Measurements from ENCODE around the gene MYLIP.

The MYLIP gene

DNA sequence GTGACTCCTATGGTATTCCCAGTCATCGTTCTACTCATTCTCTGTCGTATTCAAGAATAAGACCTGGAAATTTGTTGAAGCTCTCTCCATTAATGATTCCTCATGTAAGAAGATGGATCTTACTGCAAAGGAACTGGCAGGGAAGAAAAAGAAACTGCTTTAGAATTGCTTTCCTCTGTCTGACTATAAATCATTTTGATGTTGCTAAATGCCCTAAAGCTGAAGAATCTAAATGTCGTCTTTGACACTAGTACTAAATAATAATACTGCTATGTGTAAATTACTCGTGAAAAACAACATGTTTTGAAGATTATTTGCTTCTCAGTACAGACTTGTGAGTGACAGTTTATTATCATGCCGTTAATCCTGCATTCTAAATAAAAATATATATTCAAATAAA is 20.5 kb upstream of the MYLIP start:
- DNase-seq (ENCODE audit: low read depth), result no peak

DNA sequence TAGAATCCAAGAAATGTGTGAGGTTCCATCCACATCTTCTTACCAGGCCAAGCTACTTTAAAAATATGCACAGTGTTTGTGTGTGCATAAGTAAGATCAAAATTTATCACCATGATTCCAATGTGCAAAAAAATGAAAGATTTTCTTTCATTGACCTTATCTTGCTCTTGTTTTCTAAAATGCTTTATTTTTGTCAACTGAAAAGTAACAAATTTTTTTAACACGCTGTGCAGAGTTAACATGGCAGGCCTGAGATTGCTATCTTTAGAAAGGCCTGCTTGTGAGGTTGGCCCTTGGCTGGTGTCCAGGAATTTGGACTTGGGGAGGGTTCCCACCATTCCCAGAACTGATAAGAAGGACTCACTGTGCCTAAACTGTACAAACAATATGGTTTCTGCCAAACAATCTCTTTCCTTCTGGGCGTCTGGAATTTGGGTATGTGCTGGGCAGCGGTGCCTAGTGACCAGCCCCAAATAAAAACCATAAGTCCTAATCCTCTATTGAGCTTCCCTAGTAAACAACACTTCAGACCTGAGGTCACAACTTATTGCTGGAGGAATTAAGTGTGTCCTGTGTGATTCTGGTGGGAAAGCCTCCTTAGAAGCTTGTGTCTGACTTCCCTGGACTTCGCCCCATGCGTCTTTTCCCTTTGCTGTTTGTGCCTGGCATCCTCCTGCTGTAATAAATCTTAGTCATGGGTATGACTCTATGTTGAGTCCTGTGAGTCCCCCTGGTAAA is 19.8 kb upstream of the MYLIP start:
- no peak for DNase-seq (ENCODE audit: low read depth)

DNA sequence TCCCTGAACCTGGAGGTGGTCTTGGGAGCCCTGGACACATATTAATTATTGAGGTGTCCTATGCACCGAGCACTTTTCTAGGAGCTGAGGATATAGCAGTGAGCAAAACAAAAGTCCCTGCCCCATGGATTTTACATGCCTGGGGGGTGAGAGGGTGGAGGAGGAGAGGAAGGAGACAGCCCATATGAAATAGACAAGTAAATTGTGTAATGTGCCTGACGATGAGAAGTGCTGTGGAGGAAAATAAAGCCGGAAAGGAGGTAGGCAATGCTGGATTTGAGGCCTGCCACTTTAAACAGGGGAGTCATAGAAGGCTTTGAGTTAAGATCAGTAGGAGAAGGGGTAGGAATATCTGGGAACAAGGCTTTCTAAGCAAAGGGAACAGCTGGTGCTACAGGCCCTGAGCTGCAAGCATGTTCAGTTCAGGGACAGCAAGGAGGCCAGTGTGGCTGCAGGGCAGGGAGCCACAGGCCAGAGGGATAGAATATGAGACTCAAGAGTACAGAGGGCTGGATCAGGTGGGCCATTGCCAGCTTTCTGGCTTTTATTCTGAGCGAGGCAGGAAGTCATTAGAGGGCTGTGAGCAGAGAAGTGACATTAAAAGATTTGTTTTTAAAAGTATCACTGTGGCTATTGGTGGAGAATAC is 19.1 kb upstream of the MYLIP start:
- no peak for DNase-seq (ENCODE audit: low read depth)

DNA sequence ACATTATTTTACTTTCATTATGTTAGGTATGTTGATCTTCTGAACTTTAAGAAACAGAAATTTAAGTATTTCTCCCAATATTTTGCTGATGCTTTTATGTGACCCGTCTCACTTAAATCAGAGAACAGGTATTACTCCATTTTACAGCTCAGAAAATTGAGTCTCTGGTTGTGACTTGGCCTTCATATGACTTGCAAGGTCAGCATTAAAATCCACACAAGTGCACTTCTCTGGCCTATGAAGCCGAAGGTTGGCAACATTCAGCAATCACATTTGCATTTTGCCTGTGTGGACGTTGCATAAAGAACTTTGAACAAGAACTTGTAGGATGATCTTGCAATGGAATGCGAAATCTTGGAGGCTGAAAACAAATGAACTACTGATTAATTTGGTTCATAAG is 10.1 kb upstream of the MYLIP start:
- DNase-seq (ENCODE audit: low read depth), result no peak

DNA sequence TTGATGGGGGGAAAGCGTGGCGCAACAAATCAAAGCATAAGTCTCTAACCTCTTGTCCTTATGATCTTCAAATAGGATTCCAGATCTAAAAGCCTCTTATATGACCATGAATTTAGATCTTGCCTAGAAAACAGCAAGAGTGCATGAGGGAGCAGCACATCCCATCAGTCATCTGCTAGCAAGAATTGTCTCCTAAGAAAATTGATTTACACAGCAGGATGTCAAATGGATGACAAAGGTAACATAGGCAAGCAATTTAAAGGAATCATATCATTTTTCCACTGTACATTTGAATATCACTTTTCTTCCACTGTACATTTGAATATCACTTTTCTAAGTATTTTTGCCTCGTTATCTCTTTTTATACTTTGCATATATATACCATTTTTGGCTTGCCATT is 7.5 kb upstream of the MYLIP start:
- DNase-seq (ENCODE audit: low read depth), result no peak

DNA sequence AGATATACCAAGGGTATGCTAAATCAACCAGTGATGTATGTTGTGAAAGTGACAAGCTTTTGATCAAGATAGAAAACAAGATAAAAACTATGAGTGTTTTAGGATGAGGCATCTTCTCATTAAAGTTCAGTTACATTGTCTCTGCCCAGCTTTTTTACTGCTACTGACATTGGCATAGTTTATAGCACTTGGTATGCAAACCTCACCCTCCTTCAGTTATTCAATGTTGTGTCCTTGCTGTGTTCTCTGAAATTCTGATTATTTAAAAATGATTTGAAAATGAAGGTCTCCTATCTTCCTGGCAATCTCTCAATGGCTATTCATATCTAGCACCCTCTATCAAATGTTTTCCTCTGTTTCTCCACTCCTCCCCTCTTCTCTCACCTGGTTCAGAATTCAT is 6.7 kb upstream of the MYLIP start:
- DNase-seq (ENCODE audit: low read depth), result no peak

DNA sequence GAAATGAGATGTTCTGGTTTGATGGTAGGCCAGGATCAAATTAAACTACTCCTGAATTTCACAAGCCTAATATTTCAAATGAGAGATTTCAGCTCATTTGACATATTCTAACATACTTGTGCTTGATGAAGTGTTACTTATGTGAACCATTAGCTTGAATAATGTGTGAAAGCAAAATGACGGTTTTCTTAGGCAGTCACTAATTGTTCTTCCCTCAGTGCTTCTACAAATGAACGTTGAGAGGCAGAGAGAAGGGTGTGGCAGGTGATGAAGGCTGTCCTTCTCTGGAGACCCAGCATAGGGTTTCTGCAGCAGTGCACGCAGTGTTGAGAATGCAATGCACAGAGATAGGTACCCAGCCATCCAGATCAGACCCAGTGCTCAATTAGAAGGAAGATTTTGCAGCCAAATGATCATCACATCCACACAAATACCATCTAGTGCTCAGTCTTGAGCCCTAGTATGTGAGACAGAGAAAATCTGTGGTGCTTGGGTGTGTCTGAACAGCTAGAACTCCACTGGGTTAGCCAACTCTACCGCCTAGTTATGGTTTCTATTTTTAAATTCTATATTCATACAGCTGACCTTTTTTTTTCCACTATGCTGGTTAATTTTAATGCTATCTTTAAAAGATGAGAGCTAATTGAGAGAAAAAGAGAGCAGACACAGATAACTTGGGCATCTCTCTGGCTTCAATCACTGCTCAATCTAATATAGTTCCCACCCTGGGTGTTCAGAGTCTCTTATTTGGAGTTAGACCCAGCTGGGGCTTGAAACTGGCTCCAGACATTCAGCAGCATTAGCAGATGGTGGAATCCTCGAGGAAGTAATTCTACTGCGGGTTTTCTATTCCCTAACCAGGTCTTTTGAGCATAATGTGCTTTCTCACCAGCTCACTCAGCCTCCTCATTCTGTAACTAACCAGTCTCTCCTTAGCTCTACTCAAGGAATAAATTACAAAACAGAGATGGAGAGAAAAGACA is 4.4 kb upstream of the MYLIP start:
- no peak for DNase-seq (ENCODE audit: low read depth)

DNA sequence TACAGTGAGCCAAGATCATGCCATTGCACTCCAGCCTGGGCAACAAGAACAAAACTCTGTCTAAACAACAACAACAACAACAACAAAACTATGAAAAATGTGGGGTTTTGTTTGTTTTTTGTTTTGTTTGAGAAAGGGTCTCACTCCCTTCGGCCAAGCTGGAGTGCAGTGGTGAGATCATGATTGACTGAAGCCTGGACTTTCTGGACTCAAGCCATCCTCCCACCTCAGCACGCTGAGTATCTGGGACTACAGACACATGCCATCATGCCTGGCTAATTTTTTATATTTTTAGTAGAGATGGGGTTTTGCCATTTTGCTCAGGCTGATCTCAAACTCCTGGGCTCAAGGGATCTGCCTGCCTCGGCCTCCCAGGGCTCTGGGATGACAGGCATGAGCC is 2.8 kb upstream of the MYLIP start:
- DNase-seq (ENCODE audit: low read depth), result no peak

DNA sequence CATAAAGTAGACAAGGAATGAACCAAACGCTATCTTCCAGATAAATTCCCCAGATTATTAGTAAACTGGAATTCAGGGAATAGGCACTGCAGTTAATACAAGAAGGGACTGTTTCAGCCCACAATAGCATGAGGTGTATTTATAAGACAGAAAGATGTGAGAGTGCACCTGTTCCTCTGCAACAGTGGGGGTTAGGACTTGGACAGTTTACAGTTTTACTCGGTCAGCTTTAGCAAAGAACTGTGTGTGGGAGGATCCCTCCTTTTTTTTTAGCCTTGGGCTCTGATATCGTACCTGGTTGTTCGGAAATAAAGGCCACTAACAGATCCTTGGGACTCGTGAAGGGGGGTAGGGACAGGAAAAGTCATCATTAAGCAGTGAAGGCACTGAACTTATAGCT is 2.0 kb upstream of the MYLIP start:
- no peak for DNase-seq (ENCODE audit: low read depth)

DNA sequence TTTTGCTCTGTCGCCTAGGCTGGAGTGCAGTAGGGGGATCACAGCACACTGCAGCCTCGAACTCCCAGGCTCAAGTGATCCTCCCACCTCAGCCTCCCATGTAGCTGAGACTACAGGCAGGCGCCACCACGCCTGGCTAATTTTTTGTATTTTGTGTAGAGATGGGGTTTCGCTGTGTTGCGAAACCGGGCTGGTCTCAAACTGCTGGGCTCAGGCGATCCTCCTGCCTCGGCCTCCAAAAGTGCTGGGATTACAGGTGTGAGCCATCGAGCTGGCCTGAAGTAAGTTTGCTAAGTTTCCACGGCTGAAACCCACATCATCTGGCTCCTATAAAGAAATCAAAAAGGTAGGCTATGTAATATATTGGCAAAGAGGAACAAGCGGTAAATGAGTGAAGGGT is 1.4 kb upstream of the MYLIP start:
- no peak for DNase-seq (ENCODE audit: low read depth)

DNA sequence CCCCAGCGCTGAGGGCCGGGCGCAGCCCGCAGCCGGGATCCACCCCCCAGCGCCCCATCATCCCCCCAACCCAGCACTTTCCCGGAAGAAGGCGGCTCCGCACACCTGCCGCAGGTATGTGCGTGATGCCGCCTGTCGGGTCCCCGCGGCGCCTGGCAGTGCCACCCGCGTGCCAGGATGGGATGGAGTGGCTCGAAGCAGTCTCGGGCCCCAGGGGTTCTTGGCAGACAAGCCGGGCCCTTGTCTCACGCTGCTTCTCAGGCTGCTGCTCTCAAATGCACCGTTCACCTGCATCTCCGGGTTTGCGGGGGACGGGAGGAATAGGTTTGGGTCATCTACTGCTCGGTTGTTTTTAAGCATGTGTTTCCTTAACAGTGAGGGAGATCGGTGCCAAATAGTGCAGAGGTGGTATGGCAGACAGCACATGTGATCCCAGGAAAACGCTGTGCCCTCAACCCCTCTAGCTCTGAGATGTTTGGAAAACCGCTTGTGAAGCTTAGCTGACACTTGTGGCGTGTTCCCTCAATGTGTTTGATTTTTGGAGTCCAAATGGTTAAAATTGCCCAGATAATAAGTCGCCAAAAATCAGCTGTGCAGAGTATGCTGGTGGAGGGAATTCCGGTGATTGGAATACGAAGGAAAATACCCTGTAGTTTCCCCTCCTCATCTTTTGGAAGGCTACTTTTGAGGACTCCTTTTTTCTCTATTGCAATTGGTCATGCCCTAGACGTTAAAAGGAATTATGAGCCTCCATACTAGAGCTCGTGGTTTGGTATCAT is 926 bp downstream of the MYLIP start:
- peak; percentile 16 for DNase-seq (ENCODE audit: low read depth)

DNA sequence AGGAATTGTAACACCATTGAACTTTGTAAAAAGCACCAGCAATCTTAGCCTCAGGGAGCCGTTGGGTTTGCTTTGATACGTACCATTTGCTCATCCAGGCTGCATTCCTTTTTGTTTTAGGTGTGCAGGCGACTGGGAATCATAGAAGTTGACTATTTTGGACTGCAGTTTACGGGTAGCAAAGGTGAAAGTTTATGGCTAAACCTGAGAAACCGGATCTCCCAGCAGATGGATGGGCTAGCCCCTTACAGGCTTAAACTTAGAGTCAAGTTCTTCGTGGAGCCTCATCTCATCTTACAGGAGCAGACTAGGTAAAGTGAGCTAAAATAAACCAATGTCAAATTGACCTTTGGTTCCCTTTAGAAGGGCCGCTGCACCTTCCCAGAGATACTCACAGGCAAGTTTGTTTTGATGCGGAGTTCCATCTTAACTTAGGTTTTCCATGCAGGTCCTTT is 1.6 kb downstream of the MYLIP start:
- no peak for DNase-seq (ENCODE audit: low read depth)

DNA sequence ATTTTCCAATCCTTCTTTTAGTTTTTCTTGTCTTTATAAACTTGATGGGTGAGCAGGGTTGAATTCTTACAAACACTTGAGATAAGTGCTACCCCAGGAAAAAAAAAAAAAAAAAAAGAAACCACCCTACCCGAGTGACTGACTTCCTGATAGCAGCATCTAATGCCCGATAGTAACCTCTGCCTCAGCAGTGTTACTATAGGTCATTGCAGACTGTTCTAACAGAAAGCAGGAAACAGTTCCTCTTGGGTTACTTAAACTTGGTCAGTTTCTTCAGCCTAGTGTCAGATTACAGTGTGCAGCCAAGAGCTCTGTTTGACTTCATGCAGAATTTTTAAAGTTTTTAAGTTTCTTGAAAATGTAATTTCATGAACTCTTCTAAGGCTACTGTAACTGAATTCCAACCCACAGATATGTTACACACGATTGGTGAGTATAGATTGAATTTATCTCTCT is 2.1 kb downstream of the MYLIP start:
- no peak for DNase-seq (ENCODE audit: low read depth)

DNA sequence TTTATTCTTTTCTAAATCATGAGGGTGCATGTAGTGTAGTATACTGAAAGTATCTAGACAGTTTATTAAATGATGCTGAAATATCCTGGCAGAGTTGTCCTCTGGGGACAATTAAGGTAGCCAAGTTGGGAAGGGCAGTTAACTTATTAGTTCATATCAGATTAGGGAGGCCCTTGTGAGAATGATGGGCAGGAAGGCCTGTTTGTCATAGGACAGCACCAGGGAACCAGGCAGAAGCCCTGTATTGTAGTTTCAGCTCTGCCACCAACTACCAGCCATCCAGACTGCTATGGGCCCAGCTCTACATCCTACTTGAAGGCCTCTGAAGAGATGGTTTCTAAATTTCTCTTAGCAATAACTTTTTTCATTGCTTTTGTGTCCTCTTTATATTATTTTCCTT is 4.0 kb downstream of the MYLIP start:
- DNase-seq (ENCODE audit: low read depth), result no peak

DNA sequence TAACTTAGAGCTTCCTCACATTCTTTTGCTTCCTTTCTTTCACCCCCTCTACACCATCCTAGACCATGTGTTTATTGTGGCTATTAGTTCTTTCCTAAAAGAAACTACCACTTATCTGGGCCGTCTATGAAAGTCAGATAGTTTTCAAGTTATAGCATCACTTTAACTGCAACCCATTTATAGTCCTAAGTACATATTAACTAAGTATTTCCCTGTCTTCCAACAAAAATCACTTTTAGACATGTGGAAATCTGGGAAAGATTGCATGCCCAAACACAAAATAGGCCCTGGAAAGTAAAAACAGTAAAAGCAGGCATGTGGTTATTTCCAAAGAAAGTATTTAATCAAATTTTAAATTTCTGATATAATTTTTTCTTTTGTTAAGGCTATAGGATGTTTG is 5.5 kb downstream of the MYLIP start:
- DNase-seq (ENCODE audit: low read depth), result no peak

DNA sequence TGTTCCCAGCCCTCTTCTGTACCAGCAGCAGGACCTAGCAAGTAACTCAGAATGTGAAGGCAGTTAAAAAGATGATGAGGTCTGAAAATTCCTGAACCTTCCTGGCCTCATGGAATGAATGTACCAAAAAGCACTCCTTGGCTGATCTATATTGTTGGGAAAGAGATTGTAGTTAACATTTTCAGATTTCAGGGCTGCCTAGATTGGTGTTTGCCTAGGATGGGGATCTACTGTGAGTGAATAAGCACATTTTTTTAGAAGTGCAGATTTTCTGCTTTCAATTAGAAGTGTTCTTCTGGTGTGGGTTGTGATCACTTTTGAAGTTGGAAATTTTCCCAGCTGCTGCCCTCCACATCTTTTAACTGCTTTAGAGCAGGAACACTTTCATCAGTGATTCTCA is 6.2 kb downstream of the MYLIP start:
- DNase-seq (ENCODE audit: low read depth), result no peak

DNA sequence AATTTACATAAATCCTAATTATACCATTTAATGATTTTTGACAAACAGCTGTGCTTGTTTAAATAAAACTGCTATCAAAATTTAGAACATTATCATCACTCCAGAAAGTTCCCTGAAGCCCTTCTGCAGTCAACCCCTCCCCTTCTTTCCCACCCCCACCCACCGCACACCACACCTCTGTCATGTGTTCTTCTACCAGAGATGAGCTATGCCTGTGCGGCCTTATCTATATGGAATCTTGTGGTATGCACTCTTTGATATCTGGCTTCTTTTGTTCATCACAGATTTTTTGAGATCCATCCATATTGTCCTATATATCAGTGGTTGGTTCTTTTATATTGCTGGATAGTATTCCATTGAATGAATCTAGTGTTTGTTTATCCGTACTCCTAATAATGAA is 7.2 kb downstream of the MYLIP start:
- peak; percentile 19 for DNase-seq (ENCODE audit: low read depth)

DNA sequence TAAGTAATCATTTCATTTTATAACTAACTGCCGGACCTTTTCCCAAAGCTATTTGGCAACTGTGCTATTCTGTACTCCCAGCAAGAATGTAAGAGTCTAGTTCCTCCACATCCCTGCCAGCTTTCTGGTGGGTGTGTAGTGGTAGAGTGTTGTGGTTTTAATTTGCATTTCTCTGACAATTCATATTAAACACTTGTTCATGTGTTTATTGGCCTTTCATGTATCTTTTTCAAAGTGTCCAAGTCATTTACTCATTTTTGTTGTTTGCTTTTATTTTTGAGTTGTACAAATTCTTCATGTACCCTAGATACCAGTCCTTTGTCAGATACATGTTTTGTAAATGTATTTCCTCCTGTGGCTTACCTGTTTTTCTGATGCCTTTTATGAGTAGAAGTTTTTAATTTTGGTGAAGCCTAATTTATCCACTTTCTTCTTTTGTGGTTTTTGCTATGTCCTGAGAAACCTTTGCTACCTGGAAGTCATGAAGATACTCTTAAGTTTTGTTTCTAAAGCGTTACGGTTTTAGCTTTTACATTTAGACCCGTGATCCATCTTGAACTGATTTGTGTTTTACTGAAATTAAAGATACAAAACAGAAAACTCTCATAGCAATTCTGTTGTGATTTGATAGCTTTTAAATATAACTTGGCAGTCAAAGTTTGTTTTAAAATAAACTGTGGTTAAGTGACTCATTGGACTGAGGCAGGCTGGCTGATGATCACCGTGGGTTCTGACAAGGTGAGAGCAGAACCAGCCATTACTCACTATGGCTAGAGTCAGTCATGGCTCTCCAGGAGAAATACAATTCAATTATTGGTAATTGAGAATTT is 8.0 kb downstream of the MYLIP start:
- peak; percentile 56 for DNase-seq (ENCODE audit: low read depth)

DNA sequence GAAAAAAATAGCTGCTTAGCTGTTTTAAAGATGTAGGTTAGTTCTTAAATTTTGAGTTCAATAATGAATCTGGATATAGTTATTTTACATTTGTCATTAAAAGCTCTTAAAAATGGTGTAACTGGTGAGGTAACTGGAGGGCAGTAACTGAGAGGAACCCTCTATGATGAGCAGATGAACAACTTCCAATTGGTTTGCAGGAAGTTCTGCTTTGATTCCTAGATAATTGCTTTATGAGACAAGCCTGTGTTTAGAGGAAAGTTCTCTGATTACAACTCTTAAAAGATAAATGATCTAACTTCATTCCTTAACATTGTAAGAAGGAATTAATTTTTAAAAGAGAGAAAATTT is 8.5 kb downstream of the MYLIP start:
- DNase-seq (ENCODE audit: low read depth), result no peak

DNA sequence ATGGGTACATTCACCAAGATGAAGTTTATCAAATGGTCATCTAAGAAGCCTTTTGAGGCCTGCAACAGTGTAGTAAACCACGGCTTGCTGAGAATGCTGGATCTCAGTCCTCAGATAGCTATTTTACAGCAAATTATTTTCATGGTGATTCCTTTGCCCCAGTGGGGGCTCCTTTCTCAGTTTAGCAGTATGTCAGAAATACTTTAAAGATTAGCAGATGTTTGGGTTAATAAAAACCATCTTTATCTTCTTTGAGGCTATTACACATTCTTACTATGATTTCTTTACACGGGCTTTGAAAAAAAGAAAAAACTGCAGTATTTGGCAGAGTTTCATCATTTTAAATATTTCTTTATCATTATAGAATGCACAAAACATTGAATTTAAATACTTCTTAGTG is 10.7 kb downstream of the MYLIP start:
- no peak for DNase-seq (ENCODE audit: low read depth)

DNA sequence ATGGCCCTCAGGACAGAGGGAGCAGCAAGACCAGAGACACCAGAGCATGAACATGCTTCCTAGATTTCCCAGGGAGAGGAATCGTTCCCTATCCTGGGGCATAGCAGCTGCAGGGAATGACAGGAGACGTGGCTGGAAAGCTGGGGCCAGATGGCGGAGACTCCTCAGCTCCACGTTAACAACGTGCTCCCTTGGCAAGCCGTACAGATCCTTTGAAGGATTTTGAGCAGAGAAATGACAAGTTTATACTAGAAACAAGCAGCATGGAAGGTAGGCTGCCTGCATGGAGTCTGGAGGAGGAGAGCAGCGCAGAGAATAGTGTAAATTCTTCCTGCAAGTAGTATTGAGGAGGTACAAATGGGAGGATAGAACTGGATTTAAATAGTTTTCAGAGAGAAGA is 11.7 kb downstream of the MYLIP start:
- DNase-seq (ENCODE audit: low read depth), result no peak
